Measurements from ENCODE around the gene PARK7.

- TF ChIP-seq CTCF (conservative IDR thresholded peaks at IDR 0.05; ENCODE audit: low read length) (peak; percentile 93), EZH2phosphoT487 (IDR thresholded peaks at IDR 0.05; ENCODE audit: borderline replicate concordance, low read depth, low read length) (no peak)
Observed at GRCh38 chr1:7975212-7975865, 13.8 kb downstream of the PARK7 start.
